ENCODE results near the gene ST6GALNAC6.

Gene ST6GALNAC6, protein sequence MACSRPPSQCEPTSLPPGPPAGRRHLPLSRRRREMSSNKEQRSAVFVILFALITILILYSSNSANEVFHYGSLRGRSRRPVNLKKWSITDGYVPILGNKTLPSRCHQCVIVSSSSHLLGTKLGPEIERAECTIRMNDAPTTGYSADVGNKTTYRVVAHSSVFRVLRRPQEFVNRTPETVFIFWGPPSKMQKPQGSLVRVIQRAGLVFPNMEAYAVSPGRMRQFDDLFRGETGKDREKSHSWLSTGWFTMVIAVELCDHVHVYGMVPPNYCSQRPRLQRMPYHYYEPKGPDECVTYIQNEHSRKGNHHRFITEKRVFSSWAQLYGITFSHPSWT

DNA sequence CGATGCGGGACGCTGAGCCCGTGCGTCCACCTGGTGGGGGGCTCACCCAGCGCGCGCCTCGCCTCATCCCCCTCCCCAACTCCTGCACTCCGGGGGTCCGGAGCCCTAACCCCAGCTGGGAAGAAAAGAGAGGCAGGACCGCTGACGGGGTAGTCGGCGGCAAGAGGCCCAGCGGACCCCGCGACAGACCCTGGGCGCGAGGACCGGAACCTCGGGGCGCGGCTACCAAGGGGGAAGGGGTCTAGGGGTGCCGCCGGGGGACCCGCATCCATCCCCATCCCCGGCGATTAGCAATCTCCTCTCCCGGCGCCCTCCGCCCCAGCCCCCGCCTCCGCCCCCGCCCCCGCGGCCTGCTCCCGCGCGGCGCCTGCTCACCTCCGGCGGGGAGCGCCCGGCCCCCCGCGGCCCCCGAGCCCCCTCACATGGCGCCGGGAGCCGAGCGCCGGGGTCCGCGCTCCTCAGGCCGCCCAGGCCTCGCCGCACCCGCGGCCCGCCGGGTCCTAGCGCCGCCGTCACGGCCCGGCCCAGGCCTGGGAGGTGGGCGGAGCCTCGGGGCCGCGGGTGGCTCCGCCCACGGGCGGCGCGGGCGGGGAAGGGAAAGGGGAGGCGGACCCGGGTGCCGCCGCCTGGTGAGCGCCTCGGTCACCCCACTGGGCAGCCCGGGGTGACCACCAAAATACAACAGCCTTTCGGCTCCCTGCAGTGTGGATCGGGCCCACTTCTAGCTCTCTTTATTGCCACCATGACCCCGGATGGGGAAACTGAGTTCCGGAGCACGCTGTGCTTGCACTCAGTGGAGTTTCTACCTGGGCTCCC is at the start of gene ST6GALNAC6:
Gene ST6GALNAC6 (minus strand): TSS at position 476 of the 816 bp plus-strand sequence. CDS start 1,622 bp downstream, outside the sequence.
- DNase-seq, result peak; percentile 51 to 65

DNA sequence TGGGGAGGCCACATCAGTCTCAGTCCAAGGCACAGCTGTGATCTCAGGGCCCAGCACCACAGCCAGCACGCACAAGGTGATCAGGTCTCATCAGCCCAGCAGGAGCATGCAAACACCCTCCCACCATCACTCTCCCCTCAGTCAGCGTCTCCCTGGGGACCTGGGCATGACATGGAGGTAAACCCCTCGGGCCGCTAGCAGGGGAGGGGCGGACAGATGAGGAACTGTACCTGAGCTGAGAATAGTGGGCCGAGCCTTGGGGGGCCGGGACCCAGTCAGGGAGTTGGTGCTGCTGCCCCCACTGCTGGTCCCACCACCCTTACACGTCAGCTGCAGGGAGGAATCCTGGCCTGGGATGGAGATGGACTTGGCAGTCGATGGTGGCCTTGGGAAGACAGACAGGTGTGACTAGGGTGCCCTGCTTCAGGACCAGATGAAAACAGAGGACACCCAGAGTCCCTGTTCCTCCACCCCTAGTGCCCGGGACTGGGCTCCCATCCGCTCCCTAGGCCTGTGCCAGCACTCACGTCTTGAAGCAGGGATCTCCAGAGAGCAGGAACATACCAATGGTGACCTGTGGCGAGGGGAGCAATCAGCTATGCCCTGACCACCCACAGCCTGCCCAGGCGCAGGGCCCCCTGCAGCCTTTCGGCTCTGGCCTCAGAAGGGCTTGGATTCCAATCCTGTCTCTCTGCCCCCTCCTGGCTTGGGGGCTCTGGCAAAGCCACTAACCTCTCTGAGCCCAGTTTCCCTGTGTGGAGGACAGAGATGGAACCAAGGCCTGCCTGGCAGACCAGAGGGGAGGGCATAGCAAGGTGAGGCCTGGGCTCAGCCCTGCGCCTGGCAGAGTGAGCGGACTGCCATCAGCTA is 48.7 kb upstream of the ST6GALNAC6 start:
- no peak for DNase-seq

DNA sequence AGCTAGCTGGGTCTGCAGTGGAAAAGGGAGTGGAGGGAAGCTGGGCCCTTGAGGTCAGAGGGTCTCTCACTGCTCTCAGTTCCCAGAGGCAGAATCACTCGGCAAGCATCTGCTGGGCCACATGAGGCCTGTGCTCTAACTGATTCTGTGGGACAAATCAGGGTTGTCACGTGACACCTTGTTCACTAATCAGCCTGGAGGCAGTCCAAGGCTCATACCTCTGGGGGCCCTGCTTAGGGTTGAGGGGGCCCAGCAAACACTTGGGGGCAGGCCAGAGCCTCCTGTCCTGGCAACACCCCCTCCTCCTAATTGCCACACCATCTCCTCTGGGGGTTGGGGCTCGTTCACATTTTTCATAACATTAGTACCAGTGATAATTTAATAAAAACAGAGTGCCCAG is 47.3 kb upstream of the ST6GALNAC6 start:
- DNase-seq, result no peak

DNA sequence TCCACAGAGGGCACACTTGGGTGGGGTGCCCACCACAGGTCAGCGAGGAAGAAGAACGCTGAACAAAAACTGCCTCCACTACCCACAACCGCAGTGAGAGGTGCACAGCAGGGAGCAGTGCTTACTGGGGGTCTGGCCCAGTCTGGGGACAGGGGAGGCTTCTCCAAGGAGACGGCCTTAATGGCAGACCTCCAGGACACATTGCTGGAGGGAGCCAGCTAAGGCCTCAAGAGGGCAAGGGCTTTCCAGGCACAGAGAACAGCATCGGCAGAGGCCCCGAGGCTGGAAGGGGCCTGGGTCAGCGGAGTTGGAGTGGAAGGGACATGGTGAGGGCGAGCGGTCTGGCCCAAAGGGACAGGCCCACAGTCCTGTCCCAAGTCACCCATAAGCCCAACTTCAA is 46.5 kb upstream of the ST6GALNAC6 start:
- no peak for DNase-seq

DNA sequence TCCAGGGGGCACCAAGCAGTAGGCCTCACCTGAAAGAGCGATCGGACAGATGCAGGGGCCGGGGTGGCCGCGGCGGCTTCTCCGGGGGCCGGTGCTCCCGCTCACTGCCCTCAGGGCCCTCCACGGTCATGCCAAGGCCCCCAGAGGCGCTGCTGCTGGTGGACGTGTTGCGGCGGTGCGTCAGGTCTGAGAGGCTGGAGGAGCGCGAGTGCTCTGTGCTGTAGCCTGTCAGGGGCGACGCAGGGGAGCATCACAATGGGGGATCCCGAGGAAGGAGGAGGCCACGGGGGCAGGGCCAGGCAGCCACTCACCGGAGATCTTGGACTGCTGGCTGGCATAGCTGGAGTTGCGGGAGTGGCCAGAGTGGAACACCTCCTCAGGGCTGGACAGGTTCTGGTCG is 45.9 kb upstream of the ST6GALNAC6 start:
- DNase-seq, result no peak

DNA sequence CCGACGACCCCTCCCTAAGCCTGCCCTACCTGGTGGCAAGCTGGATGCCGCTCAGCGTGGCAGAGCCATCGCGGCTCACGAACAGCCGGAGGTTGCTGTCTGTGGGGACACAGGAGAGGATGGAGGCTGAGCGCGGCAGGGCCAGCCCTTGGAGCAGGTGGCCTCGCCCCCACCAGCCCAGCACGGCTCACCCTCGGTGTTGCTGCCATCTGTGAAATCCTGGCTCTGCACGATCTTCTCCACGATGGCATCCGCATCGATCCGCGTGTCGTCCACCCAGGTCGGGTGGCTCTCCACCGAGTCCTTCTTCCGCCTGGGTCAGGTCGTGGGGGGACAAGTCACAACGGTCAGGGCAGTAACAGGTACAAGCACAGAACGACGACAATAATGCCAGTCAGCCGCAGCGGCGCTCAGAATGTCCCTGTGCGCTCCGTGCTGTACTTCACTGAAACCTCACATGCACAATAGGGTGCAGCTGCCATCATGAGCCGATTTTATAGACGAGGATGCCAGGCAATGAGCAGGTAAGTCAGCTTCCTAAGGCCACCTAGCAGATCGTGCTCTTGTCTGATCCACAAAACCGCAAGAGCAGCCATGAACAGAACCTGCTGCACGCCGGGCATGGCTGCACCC is 45.3 kb upstream of the ST6GALNAC6 start:
- DNase-seq, result no peak

DNA sequence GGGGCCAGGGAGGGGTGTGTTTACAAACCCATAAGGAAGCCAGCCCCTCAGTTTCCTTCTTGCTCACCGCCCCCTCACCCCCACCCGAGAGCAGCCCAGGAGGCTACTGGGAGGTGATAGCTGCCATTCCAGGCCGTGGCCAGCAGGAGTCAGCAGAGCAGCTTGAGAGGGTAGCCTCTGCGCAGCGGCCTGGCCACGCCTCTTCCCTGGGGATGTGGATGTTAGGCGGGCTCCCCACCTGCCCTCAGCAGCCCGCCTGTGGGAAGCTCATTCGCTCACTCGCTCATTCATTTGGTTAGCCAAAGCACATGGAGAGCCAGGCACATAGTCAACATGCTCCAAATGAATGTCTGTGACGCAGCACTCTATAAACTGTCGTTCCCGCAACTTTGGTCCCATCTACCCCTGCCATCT is 44.3 kb upstream of the ST6GALNAC6 start:
- peak; percentile 87 to 89 for DNase-seq

DNA sequence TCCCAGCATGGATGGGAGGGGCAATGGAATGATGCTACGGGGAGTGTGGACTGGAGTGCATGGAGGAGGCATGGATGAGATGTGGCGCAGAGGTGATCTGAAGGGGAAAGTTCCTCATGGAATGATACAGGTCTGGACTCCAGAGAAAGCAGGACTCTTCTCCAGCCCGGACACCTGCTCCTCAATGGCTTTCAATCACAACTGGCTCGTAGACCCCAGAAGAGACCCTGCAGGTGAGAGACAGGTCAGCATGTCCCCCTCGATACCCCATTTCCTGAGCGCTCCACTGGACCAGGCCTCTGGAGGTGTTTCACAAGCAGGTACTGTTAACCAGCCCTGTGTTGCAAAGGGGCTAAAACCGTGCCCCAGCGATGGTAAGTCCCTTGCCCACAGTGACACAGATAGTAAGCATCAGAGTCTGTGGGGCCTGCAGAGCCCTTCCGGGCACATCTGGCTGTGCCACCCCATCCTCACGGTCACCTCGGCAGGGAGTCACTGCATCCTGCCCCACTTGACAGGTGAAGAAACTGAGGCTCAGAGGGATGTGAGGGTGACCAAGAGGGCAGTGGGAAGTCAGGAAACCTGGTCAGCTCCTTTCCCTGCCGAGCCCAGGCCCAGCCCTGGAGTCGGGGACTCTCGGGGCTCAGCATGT is 43.7 kb upstream of the ST6GALNAC6 start:
- no peak for DNase-seq

DNA sequence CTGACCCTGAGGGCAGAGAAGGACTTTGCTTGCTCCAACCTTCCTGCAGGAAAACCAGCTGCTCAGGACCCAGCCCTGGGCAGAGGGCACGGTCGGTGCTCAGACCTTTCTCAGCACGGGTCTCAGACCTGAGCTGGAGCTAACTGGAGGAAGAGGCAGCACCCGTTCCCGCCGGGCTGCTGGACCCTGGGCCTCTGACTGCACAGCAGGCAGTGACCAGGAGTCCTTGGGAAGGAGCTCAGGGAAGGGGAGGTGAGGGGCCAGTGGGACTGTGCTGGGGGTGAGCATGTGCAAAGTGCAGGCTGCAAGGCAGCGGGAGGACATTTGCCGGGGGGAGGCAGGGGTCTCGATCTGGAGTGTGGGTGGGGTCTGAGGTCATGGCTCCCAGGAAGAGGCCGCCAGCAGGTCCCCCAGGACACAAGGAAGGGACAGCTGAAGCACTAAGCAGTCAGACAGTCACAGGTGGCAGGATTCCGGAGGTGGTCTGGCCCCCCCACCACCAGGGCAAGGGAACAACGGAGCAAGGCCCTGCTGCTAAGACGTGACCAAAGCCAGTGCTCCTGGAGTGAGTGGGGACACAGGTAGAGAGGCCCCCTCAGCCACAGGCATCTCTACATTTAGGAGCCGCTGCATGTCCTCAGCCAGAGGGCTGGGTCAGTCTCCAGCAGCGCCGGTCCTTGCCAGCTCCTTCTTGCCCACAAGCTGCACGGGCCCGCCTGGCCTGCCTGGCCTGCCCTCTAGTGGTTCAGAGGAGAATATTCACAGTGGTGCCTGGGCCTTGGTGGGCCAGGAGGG is 43.0 kb upstream of the ST6GALNAC6 start:
- peak; percentile 25 to 35 for DNase-seq

DNA sequence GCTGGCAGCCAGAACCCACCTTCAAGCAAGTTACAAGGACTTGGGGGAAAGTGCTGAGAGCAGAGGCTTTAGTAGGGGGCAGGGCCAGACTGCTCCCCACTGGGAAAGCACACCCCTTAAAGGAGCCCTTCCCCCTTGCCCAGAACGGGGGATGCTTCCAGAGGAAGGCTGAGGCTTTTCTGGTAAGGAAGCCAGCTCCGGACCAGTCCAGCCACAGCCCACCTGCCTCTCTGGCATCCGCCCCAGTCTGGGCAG is 42.5 kb upstream of the ST6GALNAC6 start:
- DNase-seq, result no peak

DNA sequence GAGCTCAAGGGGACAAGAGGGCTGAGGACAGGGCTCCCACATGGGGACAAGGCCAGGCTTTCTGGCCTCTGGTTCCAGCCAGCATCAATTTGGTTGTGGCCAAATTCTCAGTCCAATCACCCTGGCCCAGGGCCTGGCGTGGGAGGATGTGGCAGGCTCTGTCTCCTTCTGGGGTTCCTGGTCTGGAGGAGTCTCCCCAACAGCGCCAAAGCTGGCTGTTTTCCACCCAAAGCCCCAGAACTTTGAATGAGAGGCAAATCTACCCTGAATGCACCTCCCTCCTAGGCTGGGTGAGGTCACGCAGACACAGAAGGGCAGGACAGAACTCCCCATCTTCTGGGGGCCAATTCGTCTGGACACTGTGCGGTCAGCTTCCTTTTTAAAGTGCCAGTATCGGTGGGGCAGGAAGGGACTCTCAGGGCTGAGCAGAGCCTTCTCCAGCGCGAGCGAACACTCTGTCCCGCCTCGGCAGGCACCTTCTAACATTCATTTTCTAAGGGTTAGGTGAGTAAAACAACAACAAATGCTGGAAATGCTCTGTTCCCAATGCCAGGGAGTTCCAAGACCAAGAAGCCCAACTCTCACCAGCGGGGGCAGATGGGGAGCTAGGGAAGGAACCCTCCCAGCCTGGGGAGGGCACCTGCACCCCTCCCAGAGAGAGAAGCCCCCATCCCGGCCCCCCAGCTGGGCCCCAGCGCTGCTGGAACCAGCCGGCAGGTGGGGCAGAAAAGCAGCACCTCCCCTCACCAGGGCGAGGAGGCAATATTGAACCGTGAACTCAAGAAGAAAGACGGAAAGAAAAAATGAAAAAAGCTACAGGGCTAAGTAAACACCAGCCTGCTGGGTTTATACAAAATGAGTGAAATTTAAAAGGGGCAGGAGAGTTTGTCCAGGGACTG is 41.9 kb upstream of the ST6GALNAC6 start:
- DNase-seq, result no peak

DNA sequence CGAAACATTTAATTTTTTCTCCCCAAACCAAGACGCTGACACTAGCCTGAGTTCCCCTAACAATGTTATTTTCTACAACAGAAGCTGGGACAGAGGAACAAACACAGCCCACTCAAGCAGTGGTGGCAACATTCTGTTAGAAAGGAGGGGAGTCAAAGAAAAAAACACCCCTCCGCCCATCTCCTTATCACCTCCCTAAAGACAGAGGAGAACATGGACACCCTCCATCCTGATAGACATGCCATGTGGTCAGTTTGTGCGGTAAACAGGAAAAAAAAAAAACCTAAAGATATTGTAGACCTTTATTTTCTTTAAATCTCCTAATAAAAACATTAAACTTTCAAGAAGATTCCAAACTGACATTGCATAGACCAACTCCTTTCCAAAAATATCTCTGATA is 41.2 kb upstream of the ST6GALNAC6 start:
- DNase-seq, result no peak

DNA sequence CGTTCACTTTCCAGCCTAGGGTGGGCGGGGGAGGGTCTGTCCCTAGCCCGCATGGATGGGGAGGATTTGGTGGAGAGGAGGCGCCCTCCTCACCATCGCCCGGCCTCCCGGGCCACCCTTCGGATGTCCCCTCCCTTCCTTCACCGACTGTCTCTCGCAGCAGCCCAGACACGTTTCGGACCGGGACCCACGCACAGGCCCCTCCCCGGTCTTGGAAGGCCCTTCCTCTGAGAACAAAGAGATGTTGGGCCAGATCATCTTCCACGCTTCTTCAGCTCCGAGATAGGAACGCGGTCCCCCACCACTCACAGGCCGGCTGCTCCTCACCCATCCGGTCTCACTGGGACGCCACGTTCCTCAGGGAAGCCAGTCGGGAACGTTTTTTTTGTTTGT is 38.9 kb upstream of the ST6GALNAC6 start:
- DNase-seq, result no peak

DNA sequence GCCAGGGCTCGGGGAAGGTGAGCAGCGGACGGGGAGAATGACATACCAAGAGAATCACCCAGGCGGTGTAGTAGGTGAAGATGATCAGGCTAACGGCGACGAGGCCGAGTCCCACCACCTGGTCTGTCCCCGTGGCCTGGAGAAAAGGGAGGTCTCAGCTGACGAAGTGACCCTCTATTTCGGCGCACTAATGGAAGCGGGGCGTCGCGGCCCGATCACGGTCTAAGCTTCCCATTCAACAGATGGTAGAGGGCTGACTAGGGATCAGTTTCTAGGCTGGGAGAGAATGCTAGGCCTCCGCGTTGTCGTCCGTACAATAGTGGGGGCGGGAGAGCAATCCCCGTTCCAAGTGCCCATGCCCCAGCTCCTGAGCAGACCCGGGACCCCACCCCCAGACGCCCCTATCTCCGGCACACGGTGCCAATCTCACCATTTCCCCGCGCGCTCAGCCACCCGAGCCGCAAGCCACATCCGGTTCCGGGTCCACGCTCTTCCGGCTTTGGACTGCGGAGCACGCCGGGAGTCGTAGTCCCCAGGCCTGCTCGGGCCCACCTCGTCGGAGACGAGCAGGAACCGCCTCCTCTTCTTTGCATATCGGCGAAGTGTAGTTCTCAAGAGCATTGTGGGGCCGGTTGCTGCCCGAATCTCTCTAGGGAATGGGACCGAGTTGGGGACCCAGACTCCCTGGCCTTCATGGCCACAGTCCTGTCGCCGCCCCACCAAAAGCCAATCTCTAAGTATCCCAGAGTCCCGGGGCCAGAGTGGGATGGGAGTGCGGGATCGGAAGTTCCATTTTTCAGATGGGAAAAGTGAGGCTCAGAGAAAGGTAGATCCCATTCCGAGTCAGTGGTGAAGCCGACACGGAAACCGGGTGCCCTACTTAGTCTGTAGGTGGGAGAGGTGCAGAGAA is 38.2 kb upstream of the ST6GALNAC6 start, which contains the start of gene DPM2:
Gene DPM2 (minus strand): TSS at position 467 of the 910 bp plus-strand sequence. CDS start 34 bp downstream, at position 433.
- peak; percentile 78 to 84 for DNase-seq

DNA sequence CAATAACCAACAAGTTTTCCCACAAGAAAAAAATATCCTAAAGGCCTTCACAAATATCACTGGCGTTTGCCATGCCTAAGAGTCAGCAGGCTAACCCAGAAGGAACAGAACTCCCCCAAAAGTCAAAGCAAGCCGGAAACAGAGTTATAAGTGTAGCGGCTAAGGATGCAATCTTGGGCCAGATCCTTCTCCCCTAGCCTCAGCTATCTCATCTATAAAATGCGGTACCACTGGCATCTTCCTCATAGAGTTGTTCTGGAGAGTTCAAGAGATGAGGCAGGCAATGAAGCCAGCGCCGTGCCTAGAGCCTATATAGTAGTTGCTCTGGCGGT is 37.6 kb upstream of the ST6GALNAC6 start:
- DNase-seq, result no peak

DNA sequence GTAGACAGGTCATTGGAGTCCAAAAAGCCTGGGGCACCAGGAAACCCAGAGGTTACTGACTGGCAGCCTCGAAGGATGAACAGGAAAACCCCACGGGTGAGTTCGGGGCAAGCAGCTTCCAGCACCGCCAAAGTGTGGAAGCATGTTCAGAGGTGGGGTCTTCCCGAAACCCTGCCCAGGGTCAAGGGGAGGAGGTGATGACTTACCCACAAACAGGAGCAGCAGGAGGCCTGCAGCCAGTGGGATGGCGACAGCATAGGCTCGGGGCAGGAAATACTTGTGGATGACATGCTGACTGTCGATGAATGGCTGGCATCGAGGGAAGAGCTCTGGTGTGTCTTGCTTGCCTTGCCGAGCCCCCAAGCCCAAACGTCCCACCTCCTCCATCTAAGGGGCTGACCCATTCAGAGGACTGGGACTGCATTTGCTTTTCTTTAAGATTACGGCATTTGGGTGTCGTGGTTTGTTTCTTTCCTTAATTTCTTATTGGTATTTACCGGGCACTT is 37.0 kb upstream of the ST6GALNAC6 start:
- no peak for DNase-seq

DNA sequence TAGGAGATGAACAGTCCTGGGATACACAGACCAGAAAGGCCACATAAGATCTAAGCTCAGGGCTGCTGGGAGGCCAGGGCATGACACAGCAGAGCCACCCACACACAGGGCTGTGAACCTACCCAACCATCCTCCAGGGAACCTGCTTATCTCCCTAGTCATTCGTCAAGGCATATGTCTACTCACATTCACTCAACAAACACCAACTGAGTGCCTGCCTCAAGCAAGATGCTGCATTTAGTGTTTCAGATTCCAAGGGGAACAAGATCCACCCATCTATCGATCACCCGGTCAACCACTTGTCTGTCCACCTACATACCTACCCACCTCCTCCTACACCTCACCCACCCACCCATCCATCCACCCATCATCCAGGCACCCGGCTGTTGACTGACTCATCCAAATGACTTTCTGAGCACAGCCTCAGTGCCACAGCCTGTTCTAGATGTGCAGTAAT is 36.4 kb upstream of the ST6GALNAC6 start:
- DNase-seq, result no peak

DNA sequence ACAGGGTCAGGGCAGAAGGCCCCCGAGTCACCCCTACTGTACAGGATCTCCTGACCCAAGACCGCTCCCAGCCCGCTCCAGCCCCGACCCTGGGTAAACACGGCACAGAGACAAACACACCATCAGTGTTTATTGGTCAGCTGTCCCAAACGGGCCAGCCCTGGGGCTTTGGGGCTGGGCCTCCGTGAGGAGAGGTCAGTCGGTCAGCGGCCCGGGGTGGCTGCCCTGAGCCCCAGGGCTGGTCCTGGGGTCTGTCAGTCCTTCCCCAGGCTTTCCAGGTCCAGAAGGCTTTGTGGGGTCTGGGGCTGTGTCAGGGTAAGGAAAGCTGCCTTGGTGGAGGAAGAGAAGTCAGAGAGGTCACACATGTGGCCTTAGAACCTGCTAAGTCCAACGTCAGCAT is 35.6 kb upstream of the ST6GALNAC6 start:
- no peak for DNase-seq

DNA sequence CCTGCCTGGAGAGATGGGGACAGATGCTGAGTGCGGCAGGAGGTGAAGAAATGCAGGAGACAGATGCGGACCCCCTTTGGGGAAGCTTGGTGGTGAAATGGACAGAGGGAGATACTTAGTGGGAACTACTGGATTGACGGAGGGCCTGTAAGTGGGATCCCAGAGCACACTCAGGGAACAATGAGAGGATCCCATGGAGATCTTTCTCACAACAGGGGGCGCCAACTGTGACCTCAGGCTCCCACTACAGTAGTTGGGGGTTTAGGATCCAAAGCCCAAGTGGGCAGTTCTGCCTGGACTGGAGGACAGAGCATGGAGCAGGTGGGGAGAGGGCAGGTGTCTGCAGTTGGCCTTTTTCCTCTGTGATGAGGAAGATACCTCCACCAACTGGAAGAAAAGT is 34.8 kb upstream of the ST6GALNAC6 start:
- DNase-seq, result no peak

Measured in NCI-H2081 (cell line).